Measurements from ENCODE around the gene SLC22A8.

- TF ChIP-seq CTCF (conservative IDR thresholded peaks at IDR 0.05; ENCODE audit: low read depth, low read length): no peak
- TF ChIP-seq EZH2 (IDR thresholded peaks at IDR 0.05; ENCODE audit: low read length, unreplicated experiment): no peak
Measured at GRCh38 chr11:62983536-62984199, 32.0 kb downstream of the SLC22A8 start.

Data from PC-3 (cell line).